ENCODE results near the gene TNS1.

TNS1 gene

DNA sequence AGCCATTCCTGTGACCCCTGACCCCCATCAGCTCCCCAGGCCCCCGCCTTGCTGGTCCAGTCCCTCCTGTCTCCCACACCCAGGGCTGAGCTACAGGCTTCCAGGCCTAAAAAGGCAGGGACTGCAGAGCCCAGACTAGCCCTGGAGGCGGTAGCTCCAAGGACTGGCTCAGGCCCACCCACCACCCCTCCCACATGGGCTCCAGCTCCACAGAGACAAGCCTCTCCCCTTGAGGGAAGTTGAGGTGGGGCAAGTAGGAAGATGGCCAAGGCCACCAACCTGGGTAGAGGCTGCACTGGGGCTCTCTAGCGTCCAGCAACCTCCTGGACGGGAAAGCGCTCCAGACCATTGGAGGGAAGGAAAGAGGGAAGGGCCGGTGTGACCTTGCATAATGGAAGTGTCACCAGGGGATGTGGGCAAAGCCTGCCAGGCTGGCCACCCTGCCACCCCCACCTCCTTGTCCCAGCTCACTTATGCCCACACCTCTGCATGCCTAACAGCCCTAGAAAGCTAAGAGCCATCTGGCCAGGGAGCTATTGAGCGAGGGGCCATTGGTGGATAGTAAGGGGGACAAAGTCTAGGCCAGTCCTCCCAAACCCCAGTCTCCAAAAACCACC, 63.1 kb downstream of the TNS1 start:
- TF ChIP-seq, protein P1, sequence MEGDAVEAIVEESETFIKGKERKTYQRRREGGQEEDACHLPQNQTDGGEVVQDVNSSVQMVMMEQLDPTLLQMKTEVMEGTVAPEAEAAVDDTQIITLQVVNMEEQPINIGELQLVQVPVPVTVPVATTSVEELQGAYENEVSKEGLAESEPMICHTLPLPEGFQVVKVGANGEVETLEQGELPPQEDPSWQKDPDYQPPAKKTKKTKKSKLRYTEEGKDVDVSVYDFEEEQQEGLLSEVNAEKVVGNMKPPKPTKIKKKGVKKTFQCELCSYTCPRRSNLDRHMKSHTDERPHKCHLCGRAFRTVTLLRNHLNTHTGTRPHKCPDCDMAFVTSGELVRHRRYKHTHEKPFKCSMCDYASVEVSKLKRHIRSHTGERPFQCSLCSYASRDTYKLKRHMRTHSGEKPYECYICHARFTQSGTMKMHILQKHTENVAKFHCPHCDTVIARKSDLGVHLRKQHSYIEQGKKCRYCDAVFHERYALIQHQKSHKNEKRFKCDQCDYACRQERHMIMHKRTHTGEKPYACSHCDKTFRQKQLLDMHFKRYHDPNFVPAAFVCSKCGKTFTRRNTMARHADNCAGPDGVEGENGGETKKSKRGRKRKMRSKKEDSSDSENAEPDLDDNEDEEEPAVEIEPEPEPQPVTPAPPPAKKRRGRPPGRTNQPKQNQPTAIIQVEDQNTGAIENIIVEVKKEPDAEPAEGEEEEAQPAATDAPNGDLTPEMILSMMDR (IDR thresholded peaks at IDR 0.05; ENCODE audit: low read depth, low read length) = no peak
- DNase-seq (ENCODE audit: extremely low read depth, low read depth) = no peak

DNA sequence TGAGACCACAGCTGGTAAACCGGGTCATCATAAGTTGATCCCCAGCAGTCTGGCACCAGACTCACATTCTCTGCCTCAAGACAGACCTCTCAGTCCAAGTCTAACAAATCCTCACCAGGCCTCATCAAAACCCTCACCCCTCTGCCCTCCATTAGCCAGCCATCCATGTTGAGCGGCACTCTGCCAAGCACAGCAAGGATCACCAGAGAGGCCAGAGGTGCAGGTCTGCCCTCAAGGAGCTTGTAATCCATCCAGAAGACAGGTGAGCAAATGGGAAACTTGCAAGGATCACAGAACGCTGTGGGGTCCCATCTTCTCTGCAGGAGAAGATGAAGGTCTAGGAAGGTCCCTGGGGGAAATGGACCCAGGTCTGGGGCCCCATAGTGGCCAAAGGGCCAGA, 63.6 kb downstream of the TNS1 start:
- TF ChIP-seq, protein P1 (IDR thresholded peaks at IDR 0.05; ENCODE audit: low read depth, low read length) = no peak
- no peak for DNase-seq (ENCODE audit: extremely low read depth, low read depth)

- TF ChIP-seq, protein P1 (IDR thresholded peaks at IDR 0.05; ENCODE audit: low read depth, low read length) = no peak
- no peak for DNase-seq (ENCODE audit: extremely low read depth, low read depth)
Observed at GRCh38 chr2:217938036-217938435, 64.8 kb downstream of the TNS1 start.

DNA sequence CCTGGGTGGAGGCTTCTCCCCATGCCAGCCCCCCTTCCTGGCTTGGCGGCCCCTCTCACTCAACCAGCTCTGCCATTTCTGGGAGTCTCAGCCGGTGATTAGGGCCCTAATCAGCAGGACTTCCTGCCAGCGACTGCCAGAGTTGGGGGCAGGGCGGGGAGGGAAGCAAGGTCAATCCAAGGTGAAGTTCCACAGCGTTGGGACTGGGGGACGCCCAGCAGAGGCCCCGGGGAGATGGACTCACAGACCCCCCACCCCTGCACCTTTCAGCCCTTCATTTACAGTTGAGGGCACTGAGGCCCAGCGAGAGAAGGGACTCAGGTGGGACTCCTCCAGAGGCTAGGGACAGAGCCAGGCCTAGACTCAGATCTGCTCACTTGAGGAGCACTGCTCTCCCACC, 65.3 kb downstream of the TNS1 start:
- TF ChIP-seq, protein P1 (IDR thresholded peaks at IDR 0.05; ENCODE audit: low read depth, low read length) = no peak
- no peak for DNase-seq (ENCODE audit: extremely low read depth, low read depth)

- TF ChIP-seq, protein P1 (IDR thresholded peaks at IDR 0.05; ENCODE audit: low read depth, low read length) = no peak
Observed at GRCh38 chr2:217936952-217937351, 65.8 kb downstream of the TNS1 start.

DNA sequence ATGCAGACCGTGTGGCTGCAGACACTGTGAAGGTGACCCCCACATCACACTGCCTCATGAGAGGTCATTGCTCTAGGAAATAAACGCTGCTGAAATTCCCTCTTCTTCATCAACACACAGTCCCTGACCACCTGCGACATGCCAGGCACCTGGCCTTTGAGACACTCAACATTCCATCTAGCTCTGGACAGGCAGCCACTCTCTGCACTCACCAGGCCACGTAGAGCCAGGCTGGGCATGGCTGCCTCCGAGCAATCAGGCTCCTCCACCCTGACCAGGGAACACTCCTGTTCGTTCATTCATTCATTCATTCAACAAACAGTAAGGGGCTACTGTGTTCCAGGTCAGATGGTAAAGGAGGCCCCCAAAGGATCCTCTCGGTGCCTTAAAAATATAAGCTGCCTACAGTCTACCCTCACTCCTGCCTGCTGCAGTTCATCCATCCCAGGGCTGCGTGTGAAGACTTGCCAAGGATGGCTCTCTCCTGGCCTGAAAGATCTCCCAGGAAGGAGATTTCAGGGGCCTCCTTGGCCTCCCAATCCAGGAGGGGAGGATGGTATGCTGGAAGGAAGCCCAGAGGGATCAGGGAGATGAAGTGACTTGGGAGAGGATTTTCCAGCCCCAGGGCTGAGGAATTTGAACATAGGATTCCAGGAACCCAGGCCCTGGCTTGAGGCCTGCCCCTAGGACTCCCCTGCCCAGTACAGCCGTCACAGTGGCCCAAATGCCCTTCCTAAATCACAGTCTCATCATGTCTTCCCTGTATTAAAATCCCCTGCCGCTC, 66.7 kb downstream of the TNS1 start:
- no peak for DNase-seq (ENCODE audit: extremely low read depth, low read depth)
- TF ChIP-seq, protein P1 (IDR thresholded peaks at IDR 0.05; ENCODE audit: low read depth, low read length) = no peak

More at GRCh38 chr2:217936952-217937351, 65.8 kb downstream of the TNS1 start:
- DNase-seq (ENCODE audit: extremely low read depth, low read depth) = no peak

DNA sequence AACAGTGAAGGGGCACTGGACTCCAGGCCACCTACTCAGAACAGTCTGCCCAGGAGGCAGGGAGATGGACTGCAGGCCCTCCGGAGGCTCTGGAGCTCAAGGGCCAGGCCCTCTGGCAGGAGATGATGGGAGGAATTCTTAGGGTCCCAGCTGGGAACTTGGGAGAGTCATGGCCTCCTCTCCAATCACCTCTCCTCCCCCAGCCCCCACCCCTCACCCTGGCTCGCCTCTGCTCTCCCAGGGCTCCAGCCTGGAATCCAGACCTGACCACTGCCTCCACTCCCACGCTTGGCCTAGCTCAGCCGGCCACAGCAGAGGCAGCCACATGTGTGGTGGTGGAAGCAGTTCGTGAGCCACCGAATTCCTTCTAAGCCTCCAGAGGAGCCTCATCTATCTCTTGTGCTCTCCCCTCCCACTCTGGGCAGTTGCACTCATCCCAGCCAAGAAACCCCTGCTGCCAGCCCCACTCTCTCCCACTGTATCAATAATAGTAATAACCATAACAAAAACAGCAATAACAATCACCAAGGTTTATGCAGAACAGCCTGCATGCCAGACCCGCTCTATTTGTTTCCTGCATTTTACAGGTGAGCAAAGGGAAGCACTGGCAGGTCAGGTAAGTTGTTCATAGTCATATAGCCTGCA, 67.4 kb downstream of the TNS1 start:
- no peak for DNase-seq (ENCODE audit: extremely low read depth, low read depth)
- TF ChIP-seq, protein P1 (IDR thresholded peaks at IDR 0.05; ENCODE audit: low read depth, low read length) = no peak
